Measurements from ENCODE around the gene MAPK8. TPM values are rescaled to one million over a fixed set of nuclear protein-coding genes. Genes with fewer than 3 reads are reported as not detected.
A peak's percentile ranks its signal among the peaks of the same experiment; 100 is the strongest.

The MAPK8 gene
- total RNA-seq, 1 donor from 2014 or later: 57.1 TPM

- no peak overlapping the region for H3K4me3 Mint-ChIP-seq (ENCODE audit: unreplicated experiment)
- no peak overlapping the region for H3K27ac Mint-ChIP-seq (ENCODE audit: unreplicated experiment)
- H3K27me3 Mint-ChIP-seq (ENCODE audit: unreplicated experiment): no peaks in the 10 kb centered on the region
- TF ChIP-seq, protein P1, sequence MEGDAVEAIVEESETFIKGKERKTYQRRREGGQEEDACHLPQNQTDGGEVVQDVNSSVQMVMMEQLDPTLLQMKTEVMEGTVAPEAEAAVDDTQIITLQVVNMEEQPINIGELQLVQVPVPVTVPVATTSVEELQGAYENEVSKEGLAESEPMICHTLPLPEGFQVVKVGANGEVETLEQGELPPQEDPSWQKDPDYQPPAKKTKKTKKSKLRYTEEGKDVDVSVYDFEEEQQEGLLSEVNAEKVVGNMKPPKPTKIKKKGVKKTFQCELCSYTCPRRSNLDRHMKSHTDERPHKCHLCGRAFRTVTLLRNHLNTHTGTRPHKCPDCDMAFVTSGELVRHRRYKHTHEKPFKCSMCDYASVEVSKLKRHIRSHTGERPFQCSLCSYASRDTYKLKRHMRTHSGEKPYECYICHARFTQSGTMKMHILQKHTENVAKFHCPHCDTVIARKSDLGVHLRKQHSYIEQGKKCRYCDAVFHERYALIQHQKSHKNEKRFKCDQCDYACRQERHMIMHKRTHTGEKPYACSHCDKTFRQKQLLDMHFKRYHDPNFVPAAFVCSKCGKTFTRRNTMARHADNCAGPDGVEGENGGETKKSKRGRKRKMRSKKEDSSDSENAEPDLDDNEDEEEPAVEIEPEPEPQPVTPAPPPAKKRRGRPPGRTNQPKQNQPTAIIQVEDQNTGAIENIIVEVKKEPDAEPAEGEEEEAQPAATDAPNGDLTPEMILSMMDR (IDR thresholded peaks at IDR 0.05): no peak
- peaks cover 19% of the 10 kb centered on the region for H3K4me1 Mint-ChIP-seq (ENCODE audit: unreplicated experiment)
- no peak for DNase-seq (ENCODE audit: extremely low spot score, unreplicated experiment)
- no peaks in the 10 kb centered on the region for H3K9me3 Mint-ChIP-seq (ENCODE audit: unreplicated experiment)
- H3K36me3 Mint-ChIP-seq (ENCODE audit: unreplicated experiment): peaks cover 2% of the 10 kb centered on the region
Measured at GRCh38 chr10:48358162-48358561, 51.7 kb downstream of the MAPK8 start.

GRCh38 chr10:48358838-48359237, 52.4 kb downstream of the MAPK8 start:
- H3K9me3 Mint-ChIP-seq (ENCODE audit: unreplicated experiment): no peaks in the 10 kb centered on the region
- no peak overlapping the region for H3K27ac Mint-ChIP-seq (ENCODE audit: unreplicated experiment)
- no peaks in the 10 kb centered on the region for H3K27me3 Mint-ChIP-seq (ENCODE audit: unreplicated experiment)
- H3K36me3 Mint-ChIP-seq (ENCODE audit: unreplicated experiment): peaks cover 2% of the 10 kb centered on the region
- DNase-seq (ENCODE audit: extremely low spot score, unreplicated experiment): no peak
- H3K4me1 Mint-ChIP-seq (ENCODE audit: unreplicated experiment): peaks cover 19% of the 10 kb centered on the region
- TF ChIP-seq, protein P1 (IDR thresholded peaks at IDR 0.05): no peak
- H3K4me3 Mint-ChIP-seq (ENCODE audit: unreplicated experiment): no peak overlapping the region

GRCh38 chr10:48361176-48361575, 54.7 kb downstream of the MAPK8 start:
- Mint-ChIP-seq H3K27ac (ENCODE audit: unreplicated experiment) (no peak overlapping the region), H3K27me3 (ENCODE audit: unreplicated experiment) (no peaks in the 10 kb centered on the region), H3K9me3 (ENCODE audit: unreplicated experiment) (no peaks in the 10 kb centered on the region), H3K4me1 (ENCODE audit: unreplicated experiment) (peaks cover 36% of the 10 kb centered on the region), H3K4me3 (ENCODE audit: unreplicated experiment) (no peak overlapping the region), H3K36me3 (ENCODE audit: unreplicated experiment) (peaks cover 2% of the 10 kb centered on the region)
- DNase-seq (ENCODE audit: extremely low spot score, unreplicated experiment): no peak
- TF ChIP-seq, protein P1 (IDR thresholded peaks at IDR 0.05): no peak

GRCh38 chr10:48363617-48364355, 57.3 kb downstream of the MAPK8 start:
- peak overlapping the region; percentile 14 for H3K4me3 Mint-ChIP-seq (ENCODE audit: unreplicated experiment)
- TF ChIP-seq, protein P1 (IDR thresholded peaks at IDR 0.05): peak; percentile 79
- H3K27ac Mint-ChIP-seq (ENCODE audit: unreplicated experiment): peak overlapping the region; percentile 57
- no peaks in the 10 kb centered on the region for H3K27me3 Mint-ChIP-seq (ENCODE audit: unreplicated experiment)
- H3K9me3 Mint-ChIP-seq (ENCODE audit: unreplicated experiment): no peaks in the 10 kb centered on the region
- no peaks in the 10 kb centered on the region for H3K36me3 Mint-ChIP-seq (ENCODE audit: unreplicated experiment)
- H3K4me1 Mint-ChIP-seq (ENCODE audit: unreplicated experiment): peaks cover 33% of the 10 kb centered on the region
- DNase-seq (ENCODE audit: extremely low spot score, unreplicated experiment): no peak

GRCh38 chr10:48364659-48365405, 58.4 kb downstream of the MAPK8 start:
- no peak for DNase-seq (ENCODE audit: extremely low spot score, unreplicated experiment)
- TF ChIP-seq, protein P1 (IDR thresholded peaks at IDR 0.05): no peak
- peak overlapping the region; percentile 49 for H3K4me3 Mint-ChIP-seq (ENCODE audit: unreplicated experiment)
- H3K9me3 Mint-ChIP-seq (ENCODE audit: unreplicated experiment): no peaks in the 10 kb centered on the region
- no peaks in the 10 kb centered on the region for H3K36me3 Mint-ChIP-seq (ENCODE audit: unreplicated experiment)
- H3K4me1 Mint-ChIP-seq (ENCODE audit: unreplicated experiment): peaks cover 33% of the 10 kb centered on the region
- peak overlapping the region; percentile 56 for H3K27ac Mint-ChIP-seq (ENCODE audit: unreplicated experiment)
- H3K27me3 Mint-ChIP-seq (ENCODE audit: unreplicated experiment): no peaks in the 10 kb centered on the region
